Measurements from ENCODE around the gene CDKN3.
A peak's percentile ranks its signal among the peaks of the same experiment; 100 is the strongest.
"Not testable (repeated sequence)": the region's sequence is repeated elsewhere in the genome, so short reads cannot be mapped to it uniquely, and the experiment has no call there.

CDKN3 gene

GRCh38 chr14:54425068-54425467 lies 28.3 kb downstream of the CDKN3 start:
- DNase-seq = no peak

GRCh38 chr14:54425537-54426274 lies 28.9 kb downstream of the CDKN3 start:
- DNase-seq = no peak

GRCh38 chr14:54427871-54428270 lies 31.1 kb downstream of the CDKN3 start:
- no peak for DNase-seq

GRCh38 chr14:54428527-54428926 lies 31.7 kb downstream of the CDKN3 start:
- no peak for DNase-seq

GRCh38 chr14:54435500-54435981 lies 38.7 kb downstream of the CDKN3 start:
- peak; percentile 15 for DNase-seq

- not testable (repeated sequence) for DNase-seq
Measured at GRCh38 chr14:54437954-54438353, 41.1 kb downstream of the CDKN3 start.

GRCh38 chr14:54438703-54439102 lies 41.9 kb downstream of the CDKN3 start:
- DNase-seq = no peak

- no peak for DNase-seq
Measured at GRCh38 chr14:54440037-54440436, 43.2 kb downstream of the CDKN3 start.

- no peak for DNase-seq
Measured at GRCh38 chr14:54440476-54440872, 43.7 kb downstream of the CDKN3 start.

GRCh38 chr14:54440873-54441868 lies 44.4 kb downstream of the CDKN3 start, which contains the start of gene CNIH1:
CNIH1 (minus strand) TSS chr14:54441374; CDS start chr14:54441327, 47 bp downstream.
- DNase-seq = peak; percentile 93

- not testable (repeated sequence) for DNase-seq
Measured at GRCh38 chr14:54442961-54443360, 46.2 kb downstream of the CDKN3 start.

- DNase-seq = no peak
Measured at GRCh38 chr14:54443981-54444380, 47.2 kb downstream of the CDKN3 start.

GRCh38 chr14:54444681-54445080 lies 47.9 kb downstream of the CDKN3 start:
- DNase-seq = no peak

- no peak for DNase-seq
Measured at GRCh38 chr14:54446161-54446693, 49.4 kb downstream of the CDKN3 start.

- no peak for DNase-seq
Measured at GRCh38 chr14:54447231-54447692, 50.5 kb downstream of the CDKN3 start.

GRCh38 chr14:54450535-54450934 lies 53.7 kb downstream of the CDKN3 start:
- DNase-seq = no peak

- no peak for DNase-seq
Measured at GRCh38 chr14:54451121-54451601, 54.4 kb downstream of the CDKN3 start.

- no peak for DNase-seq
Measured at GRCh38 chr14:54451961-54452360, 55.2 kb downstream of the CDKN3 start.

- DNase-seq = no peak
Measured at GRCh38 chr14:54453252-54453651, 56.4 kb downstream of the CDKN3 start.

GRCh38 chr14:54453990-54454389 lies 57.2 kb downstream of the CDKN3 start:
- not testable (repeated sequence) for DNase-seq

GRCh38 chr14:54455363-54455762 lies 58.6 kb downstream of the CDKN3 start:
- no peak for DNase-seq

- DNase-seq = not testable (repeated sequence)
Measured at GRCh38 chr14:54456820-54457608, 60.2 kb downstream of the CDKN3 start.
